ENCODE results near the gene PRKN. TPM values are rescaled to one million over a fixed set of nuclear protein-coding genes. Genes with fewer than 3 reads are reported as not detected.
A peak's percentile ranks its signal among the peaks of the same experiment; 100 is the strongest.

PRKN gene
- total RNA-seq, 1 donor from 2014 or later = 1.3 TPM

- Histone ChIP-seq H4K20me1 (ENCODE audit: insufficient read depth, low read length) (no peaks in the 10 kb centered on the region), H3K27me3 (ENCODE audit: insufficient read depth, low read length) (peaks cover 2% of the 10 kb centered on the region), H3K4me3 (ENCODE audit: insufficient read depth, low read depth, low read length) (no peak overlapping the region), H3K9ac (ENCODE audit: low read length) (no peak overlapping the region), H3K4me1 (ENCODE audit: insufficient read depth, low read length) (peaks cover 16% of the 10 kb centered on the region), H3K9me3 (ENCODE audit: insufficient read depth, low read depth, low read length) (no peaks in the 10 kb centered on the region), H3K27ac (ENCODE audit: low read depth, low read length) (no peak overlapping the region), H3K79me2 (ENCODE audit: insufficient read depth, low read length) (no peaks in the 10 kb centered on the region), H3K4me2 (ENCODE audit: low read length) (no peak overlapping the region), H2AFZ (ENCODE audit: low read depth, low read length) (no peak overlapping the region), H3K36me3 (ENCODE audit: insufficient read depth, low read length) (no peaks in the 10 kb centered on the region)
- FAIRE-seq (no peak), DNase-seq (ENCODE audit: low read depth) (no peak)
- Mint-ChIP-seq H3K27ac (ENCODE audit: unreplicated experiment) (no peak overlapping the region), H3K36me3 (ENCODE audit: low read depth, unreplicated experiment) (no peaks in the 10 kb centered on the region), H3K27me3 (ENCODE audit: low read depth, unreplicated experiment) (no peaks in the 10 kb centered on the region), H3K4me1 (ENCODE audit: low read depth, unreplicated experiment) (peaks cover 3% of the 10 kb centered on the region), H3K9me3 (ENCODE audit: unreplicated experiment) (no peaks in the 10 kb centered on the region), H3K4me3 (ENCODE audit: unreplicated experiment) (no peak overlapping the region)
- no peak for TF ChIP-seq CTCF (IDR thresholded peaks at IDR 0.05; ENCODE audit: insufficient read depth, low read depth, low read length)
- no peak for TF ChIP-seq EZH2 (IDR thresholded peaks at IDR 0.05; ENCODE audit: insufficient read depth, low read length)
Measured at GRCh38 chr6:161755080-161755479, 972.5 kb downstream of the PRKN start.

- Histone ChIP-seq H4K20me1 (ENCODE audit: insufficient read depth, low read length) (no peaks in the 10 kb centered on the region), H3K27me3 (ENCODE audit: insufficient read depth, low read length) (peaks cover 2% of the 10 kb centered on the region), H3K4me3 (ENCODE audit: insufficient read depth, low read depth, low read length) (no peak overlapping the region), H3K9me3 (ENCODE audit: insufficient read depth, low read depth, low read length) (no peaks in the 10 kb centered on the region), H3K27ac (ENCODE audit: low read depth, low read length) (no peak overlapping the region), H3K4me1 (ENCODE audit: insufficient read depth, low read length) (peaks cover 12% of the 10 kb centered on the region), H3K79me2 (ENCODE audit: insufficient read depth, low read length) (no peaks in the 10 kb centered on the region), H3K4me2 (ENCODE audit: low read length) (no peak overlapping the region), H3K9ac (ENCODE audit: low read length) (no peak overlapping the region), H2AFZ (ENCODE audit: low read depth, low read length) (no peak overlapping the region), H3K36me3 (ENCODE audit: insufficient read depth, low read length) (no peaks in the 10 kb centered on the region)
- H3K27ac Mint-ChIP-seq (ENCODE audit: unreplicated experiment) = no peak overlapping the region
- DNase-seq (ENCODE audit: low read depth) = peak; percentile 34
- no peaks in the 10 kb centered on the region for H3K4me1 Mint-ChIP-seq (ENCODE audit: low read depth, unreplicated experiment)
- H3K9me3 Mint-ChIP-seq (ENCODE audit: unreplicated experiment) = no peaks in the 10 kb centered on the region
- H3K36me3 Mint-ChIP-seq (ENCODE audit: low read depth, unreplicated experiment) = no peaks in the 10 kb centered on the region
- TF ChIP-seq EZH2 (IDR thresholded peaks at IDR 0.05; ENCODE audit: insufficient read depth, low read length) (no peak), CTCF (IDR thresholded peaks at IDR 0.05; ENCODE audit: insufficient read depth, low read depth, low read length) (no peak)
- no peak overlapping the region for H3K4me3 Mint-ChIP-seq (ENCODE audit: unreplicated experiment)
- FAIRE-seq = no peak
- no peaks in the 10 kb centered on the region for H3K27me3 Mint-ChIP-seq (ENCODE audit: low read depth, unreplicated experiment)
Measured at GRCh38 chr6:161750686-161751085, 976.9 kb downstream of the PRKN start.

DNA sequence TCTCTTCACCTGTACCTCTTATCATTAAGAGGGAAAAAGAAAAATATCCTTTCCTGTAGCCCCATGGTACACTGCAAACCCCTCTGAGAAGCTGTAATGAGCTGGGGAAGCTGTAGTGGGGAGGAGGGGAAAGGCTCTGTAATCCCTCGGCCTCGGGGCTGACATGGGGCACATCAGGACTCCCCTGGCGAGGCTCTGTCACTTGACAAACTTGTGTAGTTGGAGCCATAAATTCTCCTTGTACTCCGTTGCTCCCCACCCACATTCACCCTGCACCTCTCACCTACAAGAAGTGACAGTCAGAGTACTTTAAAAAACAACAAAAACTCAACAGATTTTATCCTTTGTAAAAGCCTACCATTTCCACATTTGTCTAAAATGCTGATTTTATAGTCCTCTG lies 978.0 kb downstream of the PRKN start:
- Histone ChIP-seq H3K9ac (ENCODE audit: low read length) (no peak overlapping the region), H3K79me2 (ENCODE audit: insufficient read depth, low read length) (no peaks in the 10 kb centered on the region), H3K27me3 (ENCODE audit: insufficient read depth, low read length) (peaks cover 2% of the 10 kb centered on the region), H3K9me3 (ENCODE audit: insufficient read depth, low read depth, low read length) (no peaks in the 10 kb centered on the region), H2AFZ (ENCODE audit: low read depth, low read length) (no peak overlapping the region), H3K27ac (ENCODE audit: low read depth, low read length) (no peak overlapping the region), H3K36me3 (ENCODE audit: insufficient read depth, low read length) (no peaks in the 10 kb centered on the region), H3K4me1 (ENCODE audit: insufficient read depth, low read length) (peaks cover 21% of the 10 kb centered on the region), H3K4me2 (ENCODE audit: low read length) (no peak overlapping the region), H3K4me3 (ENCODE audit: insufficient read depth, low read depth, low read length) (no peak overlapping the region), H4K20me1 (ENCODE audit: insufficient read depth, low read length) (no peaks in the 10 kb centered on the region)
- no peaks in the 10 kb centered on the region for H3K27me3 Mint-ChIP-seq (ENCODE audit: low read depth, unreplicated experiment)
- TF ChIP-seq CTCF (IDR thresholded peaks at IDR 0.05; ENCODE audit: insufficient read depth, low read depth, low read length) = no peak
- no peak for TF ChIP-seq EZH2 (IDR thresholded peaks at IDR 0.05; ENCODE audit: insufficient read depth, low read length)
- no peak for FAIRE-seq
- no peaks in the 10 kb centered on the region for H3K36me3 Mint-ChIP-seq (ENCODE audit: low read depth, unreplicated experiment)
- H3K4me1 Mint-ChIP-seq (ENCODE audit: low read depth, unreplicated experiment) = peaks cover 5% of the 10 kb centered on the region
- no peak for DNase-seq (ENCODE audit: low read depth)
- no peaks in the 10 kb centered on the region for H3K9me3 Mint-ChIP-seq (ENCODE audit: unreplicated experiment)
- no peak overlapping the region for H3K27ac Mint-ChIP-seq (ENCODE audit: unreplicated experiment)
- H3K4me3 Mint-ChIP-seq (ENCODE audit: unreplicated experiment) = no peak overlapping the region
